HFF-Myc (cell line): Measurements from ENCODE around the gene DMWD.

Experiments
- DNase-seq: peaks from one replicate; pipeline ENCODE4 v3.0.0-alpha.2; 2011; ENCODE audit warnings: low read depth; ENCODE audit errors: extremely low read depth
- H3K4me3 ChIP-seq: replicated peaks from 2 replicates; pipeline ENCODE4 v1.5.1; 2011; ENCODE audit warnings: low read depth, mild to moderate bottlenecking, control low read depth, low read length
- CTCF ChIP-seq: IDR thresholded peaks from 2 replicates; pipeline ENCODE4 v1.5.1; 2012; ENCODE audit warnings: mild to moderate bottlenecking, low read depth, low read length, control low read depth; ENCODE audit errors: missing control alignments

Gene DMWD

GRCh38 chr19:45767410-45767880 lies 25.2 kb downstream of the DMWD start:
- peak overlapping the region; percentile 77 for H3K4me3 ChIP-seq
- no peak for DNase-seq
- TF ChIP-seq CTCF, result no peak

DNA sequence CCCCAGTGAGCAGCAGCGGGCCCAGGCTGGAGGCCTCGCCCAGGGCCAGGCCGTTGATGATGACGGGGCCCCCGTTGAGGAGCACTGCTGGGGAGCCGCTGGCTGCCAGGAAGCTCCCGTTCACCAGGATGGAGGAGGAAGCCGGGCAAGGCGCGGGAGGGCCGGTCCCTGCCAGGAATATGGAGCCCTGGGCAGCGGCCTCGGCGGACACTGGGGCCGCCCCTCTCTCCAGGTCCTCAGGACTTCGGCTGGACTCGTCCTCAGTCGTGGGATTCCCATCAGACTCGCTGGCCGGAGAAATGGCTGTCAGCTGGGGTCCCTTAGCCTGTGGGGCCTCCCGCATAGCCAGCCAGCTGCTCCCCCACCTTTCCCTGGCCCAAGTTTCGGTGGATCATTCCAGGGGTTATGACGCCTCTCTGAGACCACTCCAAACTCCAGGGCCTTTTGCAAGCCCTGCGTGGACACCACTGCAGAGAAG lies 25.7 kb downstream of the DMWD start:
- H3K4me3 ChIP-seq, result peak overlapping the region; percentile 77
- DNase-seq, result no peak
- TF ChIP-seq CTCF, result no peak

GRCh38 chr19:45766296-45766868 lies 26.3 kb downstream of the DMWD start:
- H3K4me3 ChIP-seq, result peak overlapping the region; percentile 77
- DNase-seq, result no peak
- TF ChIP-seq CTCF, result no peak

DNA sequence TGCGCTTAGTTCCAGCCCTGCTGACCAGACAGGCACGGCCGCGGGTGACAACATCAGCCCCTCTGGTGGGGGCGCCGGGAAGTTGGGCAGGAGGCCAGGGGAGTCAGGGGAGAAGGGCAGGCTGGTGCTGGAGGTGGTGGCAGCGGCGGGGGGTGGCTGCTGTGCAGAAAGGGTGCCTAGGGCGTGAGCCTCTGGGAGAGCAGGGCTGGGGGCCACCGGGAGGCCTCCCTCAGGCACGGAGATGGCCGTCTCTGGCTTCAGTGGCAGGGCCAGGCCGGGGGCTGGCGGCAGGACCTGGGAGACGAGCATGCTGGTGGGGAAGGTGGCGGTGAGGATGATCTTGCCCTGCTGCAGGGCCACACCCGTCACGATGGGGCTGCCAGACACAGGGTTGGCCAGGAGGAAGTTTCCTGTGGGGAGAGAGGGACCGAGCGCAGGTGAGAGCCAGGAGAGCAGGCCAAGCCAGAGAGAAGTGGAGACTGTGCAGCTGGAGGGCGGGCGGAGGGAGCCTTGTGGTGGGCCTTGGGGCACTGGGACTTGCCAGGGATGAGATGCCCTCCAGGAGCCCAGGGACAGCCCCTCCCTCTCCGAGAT lies 26.8 kb downstream of the DMWD start:
- DNase-seq, result no peak
- no peak overlapping the region for H3K4me3 ChIP-seq
- no peak for TF ChIP-seq CTCF

GRCh38 chr19:45764945-45765701 lies 27.5 kb downstream of the DMWD start:
- no peak for DNase-seq
- TF ChIP-seq CTCF, result no peak
- no peak overlapping the region for H3K4me3 ChIP-seq

GRCh38 chr19:45764475-45764874 lies 28.2 kb downstream of the DMWD start:
- no peak overlapping the region for H3K4me3 ChIP-seq
- no peak for DNase-seq
- TF ChIP-seq CTCF, result no peak
